Stomach (tissue), 9 donors: ENCODE data around the gene VGLL4. TPM values are rescaled to one million over a fixed set of nuclear protein-coding genes. Genes with fewer than 3 reads are reported as not detected.
A peak's percentile ranks its signal among the peaks of the same experiment; 100 is the strongest.

ENCODE experiments used
- DNase-seq, 2 donors: peaks; one replicate each; pipeline versions ENCODE4 v3.0.0 to v3.0.0-alpha.2; 2013 to 2019
- H3K27ac ChIP-seq, 5 donors: fragments of 200-600 bp in 4 of 5; sonication (generic) in 4 of 5; one replicate each; pipeline ENCODE4 v1.5.1; 2013 to 2019; ENCODE audit warnings: mild to moderate bottlenecking in 1 of 5, moderate library complexity in 1 of 5
- H3K27me3 ChIP-seq, 3 donors: fragments of 200-600 bp; sonication (generic); one replicate each; pipeline ENCODE4 v1.5.1; 2017 to 2019; ENCODE audit warnings: mixed run types in 1 of 3
- H3K36me3 ChIP-seq, 4 donors: fragments of 200-600 bp; sonication (generic); 1 replicate in 3 of 4; 2 replicates in 1 of 4; pipeline ENCODE4 v1.5.1; 2016 to 2019
- H3K4me1 ChIP-seq, 4 donors: fragments of 200-600 bp; sonication (generic); one replicate each; pipeline ENCODE4 v1.5.1; 2016 to 2019
- H3K4me3 ChIP-seq, 4 donors: fragments of 200-600 bp; sonication (generic) in 3 of 4; one replicate each; pipeline ENCODE4 v1.5.1; 2016 to 2019; ENCODE audit warnings: mild to moderate bottlenecking in 1 of 4
- H3K9me3 ChIP-seq, 4 donors: fragments of 200-600 bp; sonication (generic); one replicate each; pipeline ENCODE4 v1.5.1; 2016 to 2019
- CTCF ChIP-seq, 7 experiments: fragments of 450-650 bp in 4 of 7; fragments of 200-600 bp in 3 of 7; sonication (generic) in 3 of 7; IDR thresholded peaks; one replicate each; pipeline ENCODE4 v1.5.1; 2016 to 2019; ENCODE audit warnings: antibody characterized with exemption in 7 of 7, control low read depth in 2 of 7, mild to moderate bottlenecking in 1 of 7
- EP300 ChIP-seq: sonication (generic); formaldehyde crosslinking; IDR thresholded peaks from one replicate; pipeline ENCODE4 v1.6.1; 2017; ENCODE audit warnings: antibody characterized with exemption
- POLR2A ChIP-seq, 4 donors: fragments of 450-650 bp; IDR thresholded peaks; one replicate each; pipeline ENCODE4 v1.6.1; 2016; ENCODE audit warnings: antibody characterized with exemption in 4 of 4, control low read depth in 2 of 4, mild to moderate bottlenecking in 1 of 4, moderate library complexity in 1 of 4
- POLR2AphosphoS5 ChIP-seq, 3 donors: sonication (generic); formaldehyde crosslinking; IDR thresholded peaks; one replicate each; pipeline ENCODE4 v1.6.1; 2016; ENCODE audit warnings: antibody characterized with exemption in 3 of 3
- WGBS, 5 donors: extraction: QIAGEN DNeasy Blood & Tissue Kit in 3 of 5; methylation state at CpG; one replicate each; pipeline versions ENCODE4 v1.1.5 to v1.1.7; 2013 to 2018; 5-methylcytosine and 5-hydroxymethylcytosine counted together
- intact Hi-C: fragments of 100-400 bp; cut with DNase I; formaldehyde crosslinking; loops from one replicate; pipeline ENCODE4 v1.15.1; 2023; ENCODE audit warnings: low total_unique reads
- polyA plus RNA-seq, 3 donors: library from polyadenylated mRNA; stranded (reverse); fragments of 200-250 nt; gene quantifications; one replicate each; pipeline ENCODE4 v1.2.3, GENCODE V29; 2013
- total RNA-seq, 5 donors: library from RNA; depleted of rRNA; stranded (reverse); fragments of >200 nt; gene quantifications; one replicate each; pipeline versions ENCODE4 v1.1.0 to v1.2.3, GENCODE V29; 2014 to 2016
- donor health status: healthy with polysubstance abuse.
- donor health status: Bipolar disorder and iron deficiency.
- donor health status: healthy.

VGLL4 gene
- total and polyA plus RNA-seq, 8 donors = 15.2 to 147 (median 43.3) TPM

- DNase-seq = no peak
- TF ChIP-seq POLR2AphosphoS5 (IDR thresholded peaks at IDR 0.05) (no peak), POLR2A (IDR thresholded peaks at IDR 0.05) (no peak), CTCF (IDR thresholded peaks at IDR 0.05) (no peak), EP300 (no peak)
- no peak overlapping the region for H3K4me3 ChIP-seq
- peaks cover 4 to 18% (median 13%) of the 10 kb centered on the region in 4 donors for H3K4me1 ChIP-seq
- WGBS, 5 donors = 85 to 90% (median 88%) methylated on average over 16 of the region's 16 CpGs
- no peaks in the 10 kb centered on the region for H3K27me3 ChIP-seq
- H3K27ac ChIP-seq = no peak overlapping the region
- intact Hi-C loops = no loop called here
- peaks cover 0 to 7% (median 0%) of the 10 kb centered on the region in 4 donors for H3K9me3 ChIP-seq
- H3K36me3 ChIP-seq = no peaks in the 10 kb centered on the region
These were observed 102.1 kb downstream of the VGLL4 start for GRCh38 chr3:11541321-11542303.

- Histone ChIP-seq H3K4me1 (peaks cover 4 to 18% (median 9%) of the 10 kb centered on the region in 4 donors), H3K4me3 (no peak overlapping the region), H3K9me3 (peaks cover 0 to 7% (median 0%) of the 10 kb centered on the region in 4 donors), H3K27me3 (no peaks in the 10 kb centered on the region), H3K27ac (no peak overlapping the region), H3K36me3 (no peaks in the 10 kb centered on the region)
- TF ChIP-seq CTCF (IDR thresholded peaks at IDR 0.05) (peak in 2 of 7 experiments; percentile 8 to 14), POLR2A (IDR thresholded peaks at IDR 0.05) (no peak), EP300 (no peak), POLR2AphosphoS5 (IDR thresholded peaks at IDR 0.05) (no peak)
- DNase-seq = peak in 1 of 2 donors; percentile 59
- intact Hi-C loops = no loop called here
- 63 to 91% (median 84%) methylated on average over 14 of the region's 14 CpGs for WGBS, 5 donors
These were observed 104.0 kb downstream of the VGLL4 start for GRCh38 chr3:11539677-11540076.

- no peak for TF ChIP-seq POLR2AphosphoS5 (IDR thresholded peaks at IDR 0.05)
- no peak for TF ChIP-seq EP300
- TF ChIP-seq CTCF (IDR thresholded peaks at IDR 0.05) = no peak
- TF ChIP-seq POLR2A (IDR thresholded peaks at IDR 0.05) = no peak
- intact Hi-C loops = no loop called here
- Histone ChIP-seq H3K4me1 (peaks cover 2 to 15% (median 4%) of the 10 kb centered on the region in 4 donors), H3K36me3 (no peaks in the 10 kb centered on the region), H3K27me3 (no peaks in the 10 kb centered on the region), H3K9me3 (peaks cover 0 to 7% (median 0%) of the 10 kb centered on the region in 4 donors), H3K4me3 (no peak overlapping the region), H3K27ac (no peak overlapping the region)
- WGBS, 5 donors = 87 to 93% (median 93%) methylated on average over 5 of the region's 5 CpGs
- DNase-seq = no peak
These were observed 104.5 kb downstream of the VGLL4 start for GRCh38 chr3:11539218-11539617.

- Histone ChIP-seq H3K27me3 (no peaks in the 10 kb centered on the region), H3K4me3 (no peak overlapping the region), H3K4me1 (peaks cover 0 to 18% (median 0%) of the 10 kb centered on the region in 4 donors), H3K9me3 (peaks cover 0 to 2% (median 0%) of the 10 kb centered on the region in 4 donors), H3K36me3 (no peaks in the 10 kb centered on the region), H3K27ac (no peak overlapping the region)
- WGBS, 5 donors = 88 to 97% (median 93%) methylated on average over 3 of the region's 3 CpGs
- intact Hi-C loops = no loop called here
- TF ChIP-seq CTCF (IDR thresholded peaks at IDR 0.05) (no peak), POLR2A (IDR thresholded peaks at IDR 0.05) (no peak), POLR2AphosphoS5 (IDR thresholded peaks at IDR 0.05) (no peak)
- no peak for DNase-seq
These were observed 105.1 kb downstream of the VGLL4 start for GRCh38 chr3:11538581-11538980.
